C4-2B (cell line): ENCODE measurements around the gene ITPKB.
"Not testable (repeated sequence)": the region's sequence is repeated elsewhere in the genome, so short reads cannot be mapped to it uniquely, and the experiment has no call there.

Experiments
- CTCF ChIP-seq: fragments of 450-650 bp; conservative IDR thresholded peaks from 2 replicates; pipeline ENCODE4 v1.5.1; 2017; ENCODE audit warnings: mild to moderate bottlenecking
- ZFX ChIP-seq: fragments of 450-650 bp; IDR thresholded peaks from 2 replicates; pipeline ENCODE4 v1.6.1; 2017

DNA sequence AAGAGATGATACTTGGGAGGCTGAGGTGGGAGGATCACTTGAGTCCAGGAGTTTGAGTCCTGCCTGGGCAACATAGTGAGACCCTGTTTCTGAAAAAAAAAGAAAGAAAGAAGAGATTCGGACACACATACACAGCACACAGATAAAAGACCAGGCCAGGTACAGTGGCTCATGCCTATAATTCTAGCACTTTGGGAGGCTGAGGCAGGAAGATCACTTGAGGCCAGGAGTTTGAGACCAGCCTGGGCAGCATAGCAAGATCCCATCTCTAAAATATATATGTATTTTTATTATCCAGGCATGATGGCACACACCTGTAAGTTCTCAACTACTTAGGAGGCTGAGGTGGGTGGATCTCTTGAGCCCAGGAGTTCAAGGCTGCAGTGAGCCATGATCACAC is 121.4 kb downstream of the ITPKB start:
- not testable (repeated sequence) for TF ChIP-seq CTCF, ZFX
